ENCODE measurements around the gene MSX2.

Gene MSX2

DNA sequence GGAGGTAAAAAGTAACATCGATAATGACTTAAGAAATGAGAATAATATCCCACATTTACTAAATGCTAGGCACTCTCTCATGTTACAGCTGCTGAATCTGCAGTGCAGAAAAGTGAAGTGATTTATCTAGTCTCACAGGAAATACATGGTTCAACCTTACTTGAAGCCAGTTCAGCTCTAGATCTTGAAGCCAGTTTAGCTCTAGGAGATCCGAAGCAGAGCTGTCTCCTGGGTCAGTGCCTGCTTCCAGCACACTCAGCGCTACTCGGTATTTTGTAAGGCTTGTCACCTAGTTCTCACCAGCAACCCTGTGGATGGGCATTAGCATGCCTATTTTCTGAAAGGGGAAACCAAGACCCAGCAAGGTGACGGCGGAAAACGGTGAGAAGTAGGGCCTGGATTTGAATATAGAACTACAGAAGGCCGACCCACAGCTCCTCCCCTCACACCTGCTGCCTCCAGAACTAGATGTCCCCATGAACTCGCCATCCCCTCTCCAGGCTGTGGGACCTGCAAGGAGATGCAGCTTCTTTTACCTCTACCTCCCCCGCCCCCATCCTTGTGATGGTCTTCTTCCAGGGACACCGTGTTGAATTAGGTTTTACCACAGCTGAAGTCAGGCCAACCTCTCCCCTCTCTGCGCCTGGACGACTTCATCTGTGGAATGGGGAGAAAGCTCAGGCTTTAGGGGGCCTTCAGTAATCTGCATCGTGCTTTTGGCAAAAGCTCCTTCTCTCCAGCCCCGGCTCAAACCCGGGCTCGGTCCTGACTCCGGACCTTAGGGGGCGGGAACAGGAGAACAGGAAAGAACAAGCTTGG lies 4.4 kb upstream of the MSX2 start:
- no peak overlapping the region for H3K27ac ChIP-seq
- no peak for TF ChIP-seq CTCF (conservative IDR thresholded peaks at IDR 0.05)

GRCh38 chr5:174720612-174721529 lies 3.5 kb upstream of the MSX2 start:
- no peak for TF ChIP-seq CTCF (conservative IDR thresholded peaks at IDR 0.05)
- H3K27ac ChIP-seq, result peak overlapping the region; percentile 4; the same call in 1 of the 2 replicates

GRCh38 chr5:174721530-174722432 lies 2.6 kb upstream of the MSX2 start:
- no peak overlapping the region; the same call in 1 of the 2 replicates for H3K27ac ChIP-seq
- no peak for TF ChIP-seq CTCF (conservative IDR thresholded peaks at IDR 0.05)

GRCh38 chr5:174722500-174722899 lies 1.9 kb upstream of the MSX2 start:
- no peak for TF ChIP-seq CTCF (conservative IDR thresholded peaks at IDR 0.05)
- no peak overlapping the region for H3K27ac ChIP-seq

- TF ChIP-seq CTCF (conservative IDR thresholded peaks at IDR 0.05), result no peak
- no peak overlapping the region for H3K27ac ChIP-seq
Measured at GRCh38 chr5:174723315-174723978, 935 bp upstream of the MSX2 start.

- peak; percentile 24; the same call in 1 of the 2 replicates for TF ChIP-seq CTCF (conservative IDR thresholded peaks at IDR 0.05)
- H3K27ac ChIP-seq, result peak overlapping the region; percentile 71
Measured at GRCh38 chr5:174723979-174724483, 351 bp upstream of the MSX2 start.
